GM19397 (cell line): ENCODE measurements around the gene SLC23A2.
"Not testable (repeated sequence)": the region's sequence is repeated elsewhere in the genome, so short reads cannot be mapped to it uniquely, and the experiment has no call there.

Experiments used
- ATAC-seq: cut with Tn5 transposase; IDR thresholded peaks from one replicate; pipeline ENCODE4 v1.9.1; 2021; ENCODE audit warnings: mild to moderate bottlenecking, moderate library complexity; ENCODE audit not compliant: unreplicated experiment

SLC23A2 gene

DNA sequence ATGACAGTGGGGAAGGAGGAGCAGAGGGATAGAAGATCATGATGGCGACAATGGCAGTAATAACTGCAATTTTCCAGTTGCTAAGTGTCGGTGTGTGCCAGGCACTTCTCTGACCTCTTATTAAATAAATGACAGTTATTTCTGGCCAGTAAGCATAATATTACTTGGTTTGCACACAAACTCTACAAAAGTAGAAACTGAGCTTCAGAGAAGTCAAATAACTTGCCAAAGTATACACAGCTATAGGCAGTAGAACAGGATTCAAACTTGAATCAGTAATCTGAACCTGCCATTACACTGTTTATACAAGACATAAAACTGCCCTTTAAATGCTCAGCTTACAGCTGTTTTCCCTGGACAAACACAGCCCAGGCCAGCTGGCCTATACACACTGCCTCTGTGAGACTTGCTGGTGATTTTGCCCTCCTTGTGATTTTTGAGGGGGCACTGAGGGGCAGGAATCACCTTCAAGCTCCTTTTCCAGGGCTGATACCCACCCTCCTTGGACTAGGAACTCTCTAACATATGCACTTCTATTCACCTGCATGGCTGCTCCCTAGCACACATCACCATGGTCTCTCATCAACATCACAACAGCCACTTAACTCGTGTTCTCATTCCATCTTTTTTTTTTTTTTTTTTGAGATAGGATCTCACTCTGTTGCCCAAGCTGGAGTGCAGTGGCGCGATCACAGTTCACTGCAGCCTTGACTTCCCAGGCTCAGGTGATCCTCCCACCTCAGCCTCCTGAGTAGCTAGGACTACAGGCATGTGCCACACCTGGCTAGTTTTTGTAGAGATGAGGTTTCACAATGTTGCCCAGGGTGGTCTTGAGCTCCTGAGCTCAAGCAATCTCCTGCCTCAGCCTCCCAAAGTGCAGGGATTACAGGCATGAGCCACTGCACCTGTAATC, 63.6 kb downstream of the SLC23A2 start:
- no peak for ATAC-seq

GRCh38 chr20:4936851-4937406, 64.4 kb downstream of the SLC23A2 start:
- no peak for ATAC-seq

- no peak for ATAC-seq
Measured at GRCh38 chr20:4936392-4936850, 64.9 kb downstream of the SLC23A2 start.

DNA sequence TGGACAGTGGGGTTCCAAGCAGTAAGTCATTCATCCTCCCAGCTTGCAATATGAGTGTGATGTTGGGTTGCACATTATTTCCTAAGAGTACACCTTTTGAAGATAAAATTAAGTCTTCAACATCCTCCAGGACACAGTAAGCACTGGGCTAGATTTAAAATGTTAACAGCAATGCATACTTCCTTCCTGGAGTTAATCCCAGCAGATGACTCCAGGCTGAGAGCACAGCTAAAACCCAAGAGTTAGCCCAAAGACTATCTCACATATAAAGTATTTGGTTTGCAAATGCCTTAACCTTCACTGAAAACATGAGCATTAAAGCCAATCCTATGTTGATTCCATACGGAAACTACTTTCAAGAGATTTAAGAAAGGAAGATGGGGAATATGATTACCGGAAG, 69.2 kb downstream of the SLC23A2 start:
- ATAC-seq: no peak

DNA sequence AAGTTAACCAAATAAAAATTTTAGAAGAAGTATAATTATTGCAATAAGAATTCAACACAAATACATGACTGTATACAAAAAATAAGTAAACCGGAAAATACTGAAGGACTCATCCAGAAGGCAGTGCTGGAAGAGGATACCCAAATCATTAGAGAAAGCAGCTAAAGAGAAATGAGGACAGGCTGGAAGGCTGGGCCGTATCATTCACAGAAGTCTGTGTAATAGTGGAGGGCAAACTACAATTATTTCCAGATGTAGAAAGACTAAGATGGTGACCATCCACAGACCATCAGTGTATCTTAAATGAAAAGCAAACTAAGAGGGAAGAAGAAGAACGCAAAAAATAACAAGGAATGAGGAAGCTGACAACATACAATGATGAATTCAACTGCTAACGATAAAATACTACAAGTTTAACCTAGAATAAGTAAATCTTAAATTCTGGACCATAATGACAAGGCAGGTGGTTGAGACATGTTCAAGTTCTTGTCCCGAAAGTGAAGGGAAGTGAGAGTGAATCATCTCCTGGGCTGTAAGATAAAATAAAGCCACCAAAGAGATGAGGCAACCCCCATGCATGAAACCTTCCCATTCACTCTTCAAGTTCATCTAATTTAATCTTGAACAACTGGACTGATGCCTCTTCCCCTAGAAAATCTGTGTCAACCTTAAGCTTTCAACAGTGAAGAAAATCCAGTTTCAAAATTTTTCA, 71.5 kb downstream of the SLC23A2 start:
- ATAC-seq: no peak

DNA sequence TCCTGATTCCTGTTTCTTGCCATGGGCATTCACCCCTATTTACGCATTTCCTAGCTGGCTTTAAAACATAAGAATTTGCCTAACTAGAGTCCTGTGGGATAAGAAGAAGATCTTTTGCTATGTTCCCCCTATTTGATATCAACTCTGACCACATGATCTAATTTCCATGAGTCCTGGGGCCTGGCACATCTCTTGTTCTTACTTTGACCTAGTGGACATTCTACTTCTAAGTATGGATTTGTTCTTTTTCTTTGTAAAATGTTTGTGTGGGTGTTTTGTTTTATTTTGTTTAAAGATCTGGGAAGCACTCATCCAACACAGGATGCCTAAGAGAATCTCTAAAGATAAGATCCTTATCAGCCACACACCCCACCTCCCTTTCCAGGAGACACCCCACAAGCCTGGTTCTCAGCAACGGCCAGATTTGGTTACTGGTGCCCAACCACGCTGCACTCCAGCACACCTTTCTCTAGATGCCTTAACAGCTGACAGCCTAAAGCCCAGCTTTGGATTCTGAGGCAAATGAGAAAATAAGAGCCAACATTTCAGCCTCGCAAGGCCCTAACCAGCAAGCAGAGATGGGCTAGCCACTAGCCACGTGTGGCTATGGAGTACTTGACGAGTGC, 74.7 kb downstream of the SLC23A2 start:
- no peak for ATAC-seq

DNA sequence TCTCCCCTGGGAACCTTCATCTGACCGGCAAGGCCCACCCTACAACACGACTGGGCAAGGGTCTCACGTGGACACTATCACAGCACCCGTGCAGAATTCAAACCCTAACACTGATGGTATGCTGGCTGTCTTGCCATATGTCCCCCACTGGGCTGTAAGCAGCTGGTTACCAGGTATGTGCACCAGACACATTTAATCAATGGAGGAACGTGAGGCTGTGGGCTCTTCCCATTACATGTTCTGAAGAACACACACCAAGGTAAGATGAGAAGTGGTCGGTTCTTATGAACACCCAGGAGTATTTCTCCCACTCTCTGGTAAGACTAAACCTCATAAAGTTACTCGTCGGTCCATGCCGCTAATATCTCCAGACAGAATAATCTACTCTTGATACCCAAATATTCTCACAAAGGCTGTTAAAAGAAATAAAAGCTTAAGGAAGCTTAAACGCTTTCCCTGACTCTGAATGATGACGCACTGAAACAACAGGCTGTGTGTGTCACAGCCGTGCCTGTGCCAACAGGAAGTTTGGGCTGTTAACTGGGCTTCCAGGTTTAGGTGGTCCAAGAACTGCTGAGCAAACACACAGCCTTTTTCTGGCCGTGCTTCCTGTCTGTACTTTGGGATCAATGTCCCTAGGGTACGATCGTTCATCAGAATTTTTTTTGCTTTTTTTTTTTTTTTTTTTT, 75.3 kb downstream of the SLC23A2 start:
- no peak for ATAC-seq

GRCh38 chr20:4924446-4924845, 76.9 kb downstream of the SLC23A2 start:
- no peak for ATAC-seq

- no peak for ATAC-seq
Measured at GRCh38 chr20:4924032-4924431, 77.3 kb downstream of the SLC23A2 start.

GRCh38 chr20:4922186-4922585, 79.1 kb downstream of the SLC23A2 start:
- ATAC-seq: no peak

GRCh38 chr20:4921271-4921670, 80.0 kb downstream of the SLC23A2 start:
- ATAC-seq: not testable (repeated sequence)

DNA sequence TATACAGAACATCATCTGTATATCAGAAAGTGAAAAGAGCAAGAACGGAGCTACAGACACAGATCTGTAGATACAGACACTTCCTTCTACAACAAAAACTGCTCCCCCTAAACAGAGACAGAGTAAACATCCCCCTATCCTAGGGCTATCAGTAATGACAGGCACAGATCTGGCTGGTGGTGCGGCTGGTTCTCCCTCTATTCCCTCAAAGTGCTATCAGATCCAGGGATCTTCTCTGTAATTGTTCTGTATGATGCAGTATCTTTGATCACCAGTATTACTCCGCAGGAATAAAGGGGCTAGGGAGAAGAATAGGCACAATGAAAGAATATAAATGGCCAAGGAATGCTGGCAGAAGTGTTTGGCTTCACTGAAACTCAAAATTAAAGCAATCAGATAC, 80.7 kb downstream of the SLC23A2 start:
- no peak for ATAC-seq

DNA sequence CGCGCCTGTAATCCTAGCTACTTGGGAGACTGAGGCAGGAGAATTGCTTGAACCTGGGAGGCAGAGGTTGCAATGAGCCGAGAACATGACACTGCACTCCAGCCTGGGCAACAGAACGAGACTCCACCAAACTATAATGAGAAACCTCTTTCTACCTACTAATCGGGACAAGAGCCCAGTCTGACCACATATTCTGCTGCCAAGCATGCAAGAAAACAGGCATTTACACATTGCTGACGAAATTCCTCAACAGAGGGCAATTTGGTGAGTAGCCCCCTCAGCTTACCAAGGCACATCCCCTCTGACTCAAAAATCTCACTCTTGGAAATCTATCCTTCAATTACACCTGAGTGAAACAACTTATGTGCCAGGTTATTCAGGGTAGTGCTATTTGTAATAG, 81.2 kb downstream of the SLC23A2 start:
- no peak for ATAC-seq

DNA sequence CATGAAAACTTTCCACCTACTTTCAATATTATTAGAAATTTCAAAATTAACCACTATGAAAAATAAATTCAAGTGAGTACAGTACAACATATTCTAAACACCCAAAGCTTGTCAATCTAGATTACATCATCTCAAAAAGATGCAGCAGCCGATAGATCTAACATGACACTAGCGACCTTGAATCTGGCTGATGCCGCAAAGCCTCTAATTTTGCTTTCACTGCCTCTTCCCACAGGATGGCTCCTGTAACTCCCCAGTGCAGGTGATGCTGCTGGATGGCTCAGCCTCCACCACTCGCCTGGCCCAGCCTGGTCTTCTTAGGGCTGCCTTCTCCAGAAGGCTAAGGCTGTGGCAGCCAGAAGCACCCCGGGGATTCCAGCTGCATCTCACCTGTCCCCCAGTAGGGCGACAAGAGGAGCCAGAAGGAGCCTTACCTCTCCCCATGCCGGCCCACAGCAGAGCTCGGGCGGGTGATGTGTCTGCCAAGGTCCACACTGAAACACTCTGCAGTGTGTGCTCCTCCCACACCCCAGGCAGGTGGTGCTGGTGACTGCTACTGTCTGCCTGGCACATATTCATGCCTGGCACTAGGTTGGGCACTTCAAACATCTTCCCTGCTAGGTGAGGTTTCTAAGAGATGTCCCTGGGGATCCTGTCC, 82.1 kb downstream of the SLC23A2 start:
- ATAC-seq: no peak

- ATAC-seq: no peak
Measured at GRCh38 chr20:4918473-4918872, 82.8 kb downstream of the SLC23A2 start.

- ATAC-seq: no peak
Measured at GRCh38 chr20:4916971-4917881, 84.1 kb downstream of the SLC23A2 start.

- no peak for ATAC-seq
Measured at GRCh38 chr20:4913147-4913546, 88.2 kb downstream of the SLC23A2 start.

DNA sequence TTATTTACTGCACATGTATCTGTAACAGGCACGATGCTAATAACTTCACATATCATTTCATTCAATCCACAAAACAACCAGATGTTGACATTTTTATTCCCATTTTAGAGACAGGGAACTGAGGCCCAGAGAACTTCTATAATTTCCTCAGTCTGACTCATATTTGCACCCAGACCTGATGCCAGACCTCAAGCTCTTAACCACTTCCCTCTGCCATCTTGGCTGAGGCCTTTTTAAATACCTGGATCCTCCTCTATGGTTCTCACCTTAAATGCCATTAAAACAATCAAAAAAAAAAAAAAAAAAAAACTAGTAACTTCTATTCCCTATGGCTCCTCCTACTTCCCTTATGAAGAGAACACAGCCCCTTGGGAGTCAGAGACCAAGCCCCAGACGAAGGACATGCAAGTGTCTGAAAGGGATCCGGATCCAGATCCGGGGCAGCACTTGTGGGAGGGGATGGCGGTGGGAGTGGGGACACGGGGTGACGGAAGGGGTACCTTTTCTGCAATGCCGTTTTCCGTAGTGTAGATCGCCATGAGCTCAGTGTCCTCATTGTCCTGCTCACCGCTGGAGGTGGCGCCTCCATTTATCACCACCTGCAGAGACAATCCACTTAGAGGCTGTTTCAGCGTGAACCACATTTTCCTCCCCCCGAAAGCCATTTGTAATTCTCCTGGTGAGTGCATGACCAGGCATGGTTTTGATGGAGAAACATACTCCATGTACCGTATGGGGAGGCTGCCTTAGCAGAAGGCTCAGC, 88.7 kb downstream of the SLC23A2 start:
- no peak for ATAC-seq
